IMR-90 (cell line): ENCODE data around the gene OXER1.

Experiments
- NFE2L2 ChIP-seq: fragments of 150-350 bp; IDR thresholded peaks from 2 replicates; pipeline ENCODE4 v1.6.1; 2016; ENCODE audit warnings: low read depth, mild to moderate bottlenecking, low read length
- POLR2A ChIP-seq: IDR thresholded peaks from 2 replicates; pipeline ENCODE4 v1.6.1; 2012; ENCODE audit warnings: mild to moderate bottlenecking, low read depth, low read length
- RAD21 ChIP-seq: IDR thresholded peaks from 2 replicates; pipeline ENCODE4 v1.6.1; 2012; ENCODE audit warnings: low read length, improper control_type of control experiment
- SMC3 ChIP-seq: fragments of 150-350 bp; IDR thresholded peaks from 2 replicates; pipeline ENCODE4 v1.6.1; 2016; ENCODE audit warnings: low read depth, mild to moderate bottlenecking, antibody characterized with exemption, low read length, moderate library complexity
- TF ChIP-seq, protein P1 (sequence below): conservative IDR thresholded peaks from 2 replicates; pipeline ENCODE4 v1.5.1; 2012; ENCODE audit warnings: mild to moderate bottlenecking, low read depth, low read length, improper control_type of control experiment
- TF ChIP-seq, protein P2 (sequence below): fragments of 150-350 bp; IDR thresholded peaks from 2 replicates; pipeline ENCODE4 v1.6.1; 2017; ENCODE audit warnings: mild to moderate bottlenecking, antibody characterized with exemption, low read length, low read depth

DNA sequence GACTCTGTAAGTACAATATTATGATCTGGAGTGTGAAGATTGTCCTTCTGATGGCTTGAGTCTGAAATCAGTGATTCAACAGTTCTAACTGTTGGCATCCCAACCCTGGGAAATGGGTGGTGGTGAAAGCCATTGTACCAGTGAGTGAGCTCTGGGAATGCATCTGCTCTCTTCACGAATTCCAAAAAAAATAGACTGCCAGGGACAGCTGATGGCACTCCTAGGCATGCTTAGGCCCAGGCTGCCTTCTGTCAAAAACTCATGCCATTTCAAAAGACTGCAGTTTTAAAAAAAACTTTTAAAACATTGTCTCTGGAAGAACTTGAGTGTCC is 20.3 kb downstream of the OXER1 start:
- no peak for TF ChIP-seq SMC3
- TF ChIP-seq RAD21: no peak
- TF ChIP-seq, protein P1, sequence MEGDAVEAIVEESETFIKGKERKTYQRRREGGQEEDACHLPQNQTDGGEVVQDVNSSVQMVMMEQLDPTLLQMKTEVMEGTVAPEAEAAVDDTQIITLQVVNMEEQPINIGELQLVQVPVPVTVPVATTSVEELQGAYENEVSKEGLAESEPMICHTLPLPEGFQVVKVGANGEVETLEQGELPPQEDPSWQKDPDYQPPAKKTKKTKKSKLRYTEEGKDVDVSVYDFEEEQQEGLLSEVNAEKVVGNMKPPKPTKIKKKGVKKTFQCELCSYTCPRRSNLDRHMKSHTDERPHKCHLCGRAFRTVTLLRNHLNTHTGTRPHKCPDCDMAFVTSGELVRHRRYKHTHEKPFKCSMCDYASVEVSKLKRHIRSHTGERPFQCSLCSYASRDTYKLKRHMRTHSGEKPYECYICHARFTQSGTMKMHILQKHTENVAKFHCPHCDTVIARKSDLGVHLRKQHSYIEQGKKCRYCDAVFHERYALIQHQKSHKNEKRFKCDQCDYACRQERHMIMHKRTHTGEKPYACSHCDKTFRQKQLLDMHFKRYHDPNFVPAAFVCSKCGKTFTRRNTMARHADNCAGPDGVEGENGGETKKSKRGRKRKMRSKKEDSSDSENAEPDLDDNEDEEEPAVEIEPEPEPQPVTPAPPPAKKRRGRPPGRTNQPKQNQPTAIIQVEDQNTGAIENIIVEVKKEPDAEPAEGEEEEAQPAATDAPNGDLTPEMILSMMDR: no peak
- TF ChIP-seq, protein P2, sequence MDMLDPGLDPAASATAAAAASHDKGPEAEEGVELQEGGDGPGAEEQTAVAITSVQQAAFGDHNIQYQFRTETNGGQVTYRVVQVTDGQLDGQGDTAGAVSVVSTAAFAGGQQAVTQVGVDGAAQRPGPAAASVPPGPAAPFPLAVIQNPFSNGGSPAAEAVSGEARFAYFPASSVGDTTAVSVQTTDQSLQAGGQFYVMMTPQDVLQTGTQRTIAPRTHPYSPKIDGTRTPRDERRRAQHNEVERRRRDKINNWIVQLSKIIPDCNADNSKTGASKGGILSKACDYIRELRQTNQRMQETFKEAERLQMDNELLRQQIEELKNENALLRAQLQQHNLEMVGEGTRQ: no peak
- TF ChIP-seq POLR2A: no peak
- TF ChIP-seq NFE2L2: no peak
